Keratinocyte (primary cell): ENCODE measurements around the gene RFC5. TPM values are rescaled to one million over a fixed set of nuclear protein-coding genes. Genes with fewer than 3 reads are reported as not detected.

Experiments
- DNase-seq: peaks from one replicate; pipeline ENCODE4 v3.0.0-alpha.2; 2011; ENCODE audit warnings: low read depth, missing footprints, low spot score
- FAIRE-seq: peaks from 2 replicates; lab custom pipeline; 2011; peaks lifted over from hg19 to GRCh38; lab: Jason Lieb, UNC
- H2AFZ ChIP-seq: 2 replicates; pipeline ENCODE4 v1.6.0; 2012; ENCODE audit warnings: low read length, control low read depth, inconsistent platforms; ENCODE audit not compliant: control insufficient read depth
- H3K27ac ChIP-seq: 2 replicates; pipeline ENCODE4 v1.5.1; 2011; ENCODE audit warnings: low read length; ENCODE audit not compliant: control insufficient read depth, insufficient read depth
- H3K27me3 ChIP-seq: 3 replicates; pipeline ENCODE4 v1.6.0; 2011; ENCODE audit warnings: low read length; ENCODE audit not compliant: control insufficient read depth, insufficient read depth; ENCODE audit errors: extremely low read depth
- H3K36me3 ChIP-seq, 2 experiments: 2 replicates in 1 of 2; 3 replicates in 1 of 2; pipeline ENCODE4 v1.5.1; 2011; ENCODE audit warnings: low read length in 2 of 2, mild to moderate bottlenecking in 1 of 2; ENCODE audit not compliant: control insufficient read depth in 2 of 2, insufficient read depth in 2 of 2; ENCODE audit errors: extremely low read depth in 1 of 2
- H3K4me1 ChIP-seq: 3 replicates; pipeline ENCODE4 v1.5.1; 2011; ENCODE audit warnings: low read length; ENCODE audit not compliant: control insufficient read depth, insufficient read depth; ENCODE audit errors: extremely low read depth
- H3K4me2 ChIP-seq: 3 replicates; pipeline ENCODE4 v1.6.0; 2011; ENCODE audit warnings: low read depth, low read length; ENCODE audit not compliant: control insufficient read depth, insufficient read depth; ENCODE audit errors: extremely low read depth
- H3K4me3 ChIP-seq, 3 experiments: fragments of 200-600 bp in 1 of 3; sonication (generic) in 1 of 3; 2 replicates in 2 of 3; 3 replicates in 1 of 3; pipeline ENCODE4 v1.5.1; 2011 to 2016; ENCODE audit warnings: low read length in 3 of 3, mild to moderate bottlenecking in 3 of 3, control low read depth in 2 of 3, inconsistent platforms in 1 of 3, low read depth in 1 of 3, mixed read lengths in 1 of 3, mixed run types in 1 of 3, moderate library complexity in 1 of 3; ENCODE audit not compliant: control insufficient read depth in 2 of 3, insufficient read depth in 2 of 3; ENCODE audit errors: extremely low read depth in 1 of 3
- H3K79me2 ChIP-seq: 2 replicates; pipeline ENCODE4 v1.6.0; 2012; ENCODE audit warnings: low read length; ENCODE audit not compliant: control insufficient read depth, insufficient read depth
- H3K9ac ChIP-seq: 3 replicates; pipeline ENCODE4 v1.6.0; 2011; ENCODE audit warnings: low read length; ENCODE audit not compliant: control insufficient read depth, insufficient read depth; ENCODE audit errors: extremely low read depth
- H3K9me1 ChIP-seq: 3 replicates; pipeline ENCODE4 v1.6.0; 2011; ENCODE audit warnings: low read length; ENCODE audit not compliant: control insufficient read depth, insufficient read depth; ENCODE audit errors: extremely low read depth
- H3K9me3 ChIP-seq: 2 replicates; pipeline ENCODE4 v1.5.1; 2012; ENCODE audit warnings: low read depth, low read length; ENCODE audit not compliant: control insufficient read depth
- H4K20me1 ChIP-seq: 3 replicates; pipeline ENCODE4 v1.6.0; 2011; ENCODE audit warnings: low read length; ENCODE audit not compliant: control insufficient read depth, insufficient read depth; ENCODE audit errors: extremely low read depth
- EZH2 ChIP-seq: IDR thresholded peaks from one replicate; pipeline ENCODE4 v1.6.1; 2012; ENCODE audit warnings: inconsistent platforms, mild to moderate bottlenecking, low read length, moderate library complexity
- dilution Hi-C: fragments of 300-500 bp; cut with MboI; formaldehyde crosslinking; loops from one replicate; pipeline ENCODE4 v1.7.0; 2020; ENCODE audit warnings: low sequenced_read_pairs; ENCODE audit not compliant: extremely low pct_ligation_motif_present
- polyA plus RNA-seq, 5 experiments: library from polyadenylated mRNA; depleted of rRNA in 3 of 5; stranded (reverse) in 3 of 5; stranded (forward) in 1 of 5; unstranded in 1 of 5; fragments of >200 nt; gene quantifications; 1 replicate in 1 of 5; 2 replicates in 3 of 5; 3 replicates in 1 of 5; pipeline versions ENCODE4 v1.2.1 to v1.2.3, GENCODE V29; 2011 to 2012; ENCODE audit warnings: missing spikeins in 2 of 5, low read depth in 1 of 5, low replicate concordance in 1 of 5
- TF ChIP-seq, protein P1 (sequence below), 3 experiments: IDR thresholded peaks in 1 of 3; conservative IDR thresholded peaks in 1 of 3; optimal IDR thresholded peaks in 1 of 3; 2 replicates in 2 of 3; 3 replicates in 1 of 3; pipeline versions ENCODE3 to v1.5.1; 2011; ENCODE audit warnings: low read length in 3 of 3, mild to moderate bottlenecking in 3 of 3, moderate library complexity in 2 of 3, control low read depth in 1 of 3, inconsistent platforms in 1 of 3; ENCODE audit not compliant: insufficient read depth in 2 of 3; ENCODE audit errors: extremely low read depth in 1 of 3

The RFC5 gene
- polyA plus RNA-seq, 1 donor (not counting 4 experiments of a cell fraction or from before 2014, with no cell fraction given), result 24.0 TPM

DNA sequence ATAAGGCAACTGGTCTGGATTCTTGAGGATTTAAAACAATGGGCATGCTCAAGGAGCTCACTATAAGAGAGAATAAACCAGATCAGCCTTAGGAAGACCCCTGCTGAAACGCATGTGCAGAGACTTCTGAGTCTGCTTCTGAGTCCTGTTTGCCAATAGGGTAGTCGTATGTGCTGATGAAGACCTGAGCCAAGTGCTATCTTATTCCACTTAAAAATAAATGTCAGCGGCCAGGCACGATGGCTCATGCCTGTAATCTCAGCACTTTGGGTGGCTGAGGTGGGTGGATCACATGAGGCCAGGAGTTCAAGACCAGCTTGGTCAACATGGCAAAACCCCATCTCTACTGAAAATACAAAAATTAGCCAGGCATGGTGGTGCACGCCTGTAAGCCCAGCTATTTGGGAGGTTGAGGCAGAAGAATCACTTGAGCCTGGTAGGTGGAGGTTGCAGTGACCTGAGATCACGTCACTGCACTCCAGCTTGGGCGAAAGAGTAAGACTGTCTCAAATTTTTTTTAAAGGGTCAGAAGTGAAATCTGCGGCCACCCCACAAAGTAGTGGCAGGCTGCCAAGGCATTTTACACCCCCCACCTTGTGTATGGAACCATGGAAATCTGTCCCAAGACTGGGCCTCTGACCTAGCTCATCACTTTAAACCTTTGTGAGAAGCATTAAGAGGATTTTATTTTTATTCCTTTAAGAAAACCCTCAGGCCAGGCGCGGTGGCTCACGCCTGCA, 20.3 kb downstream of the RFC5 start:
- no peak overlapping the region for H3K9ac ChIP-seq
- no peak overlapping the region for H3K4me3 ChIP-seq
- no peak overlapping the region for H3K4me2 ChIP-seq
- FAIRE-seq, result no peak
- dilution Hi-C loops, result no loop called here
- no peaks in the 10 kb centered on the region for H3K9me1 ChIP-seq
- TF ChIP-seq, protein P1, sequence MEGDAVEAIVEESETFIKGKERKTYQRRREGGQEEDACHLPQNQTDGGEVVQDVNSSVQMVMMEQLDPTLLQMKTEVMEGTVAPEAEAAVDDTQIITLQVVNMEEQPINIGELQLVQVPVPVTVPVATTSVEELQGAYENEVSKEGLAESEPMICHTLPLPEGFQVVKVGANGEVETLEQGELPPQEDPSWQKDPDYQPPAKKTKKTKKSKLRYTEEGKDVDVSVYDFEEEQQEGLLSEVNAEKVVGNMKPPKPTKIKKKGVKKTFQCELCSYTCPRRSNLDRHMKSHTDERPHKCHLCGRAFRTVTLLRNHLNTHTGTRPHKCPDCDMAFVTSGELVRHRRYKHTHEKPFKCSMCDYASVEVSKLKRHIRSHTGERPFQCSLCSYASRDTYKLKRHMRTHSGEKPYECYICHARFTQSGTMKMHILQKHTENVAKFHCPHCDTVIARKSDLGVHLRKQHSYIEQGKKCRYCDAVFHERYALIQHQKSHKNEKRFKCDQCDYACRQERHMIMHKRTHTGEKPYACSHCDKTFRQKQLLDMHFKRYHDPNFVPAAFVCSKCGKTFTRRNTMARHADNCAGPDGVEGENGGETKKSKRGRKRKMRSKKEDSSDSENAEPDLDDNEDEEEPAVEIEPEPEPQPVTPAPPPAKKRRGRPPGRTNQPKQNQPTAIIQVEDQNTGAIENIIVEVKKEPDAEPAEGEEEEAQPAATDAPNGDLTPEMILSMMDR (optimal IDR thresholded peaks at IDR 0.05 in 1 of 3, IDR thresholded peaks at IDR 0.05 in 1 of 3, conservative IDR thresholded peaks at IDR 0.05 in 1 of 3; ENCODE audit: extremely low read depth in 1 of 3, insufficient read depth in 2 of 3, low read length in 3 of 3), result no peak
- TF ChIP-seq EZH2, result no peak
- no peaks in the 10 kb centered on the region for H4K20me1 ChIP-seq
- no peaks in the 10 kb centered on the region for H3K4me1 ChIP-seq
- peaks cover 37 to 51% of the 10 kb centered on the region in 2 experiments for H3K36me3 ChIP-seq
- DNase-seq, result no peak
- H3K79me2 ChIP-seq, result no peaks in the 10 kb centered on the region
- no peaks in the 10 kb centered on the region for H3K27me3 ChIP-seq
- H3K9me3 ChIP-seq, result no peaks in the 10 kb centered on the region
- H3K27ac ChIP-seq, result no peak overlapping the region
- no peak overlapping the region for H2AFZ ChIP-seq

DNA sequence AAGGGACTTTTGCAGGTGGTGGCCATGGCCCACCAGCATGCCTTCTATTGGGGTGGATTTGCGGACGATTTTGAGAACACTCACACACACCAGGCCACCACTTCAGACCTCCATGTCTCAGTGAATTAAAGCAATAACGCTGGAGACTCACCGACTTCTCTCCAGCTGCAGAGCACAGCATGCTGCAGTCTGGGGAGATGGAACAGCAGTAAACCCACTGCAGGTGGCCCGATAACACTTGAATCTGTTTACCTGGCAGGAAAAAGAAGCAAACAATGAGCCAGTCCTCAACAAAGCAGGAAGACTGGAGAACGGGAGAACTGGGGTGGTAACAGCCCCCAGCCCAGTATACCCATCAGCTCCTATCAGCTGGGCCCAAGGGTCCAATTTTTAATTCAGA, 21.6 kb downstream of the RFC5 start:
- Histone ChIP-seq H2AFZ (no peak overlapping the region), H3K4me1 (no peaks in the 10 kb centered on the region), H4K20me1 (no peaks in the 10 kb centered on the region), H3K9ac (no peak overlapping the region), H3K36me3 (peaks cover 41 to 56% of the 10 kb centered on the region in 2 experiments), H3K27me3 (no peaks in the 10 kb centered on the region), H3K79me2 (peaks cover 2% of the 10 kb centered on the region), H3K4me3 (no peak overlapping the region), H3K9me3 (no peaks in the 10 kb centered on the region), H3K4me2 (no peak overlapping the region), H3K27ac (no peak overlapping the region), H3K9me1 (no peaks in the 10 kb centered on the region)
- no peak for TF ChIP-seq EZH2
- TF ChIP-seq, protein P1 (optimal IDR thresholded peaks at IDR 0.05 in 1 of 3, IDR thresholded peaks at IDR 0.05 in 1 of 3, conservative IDR thresholded peaks at IDR 0.05 in 1 of 3; ENCODE audit: extremely low read depth in 1 of 3, insufficient read depth in 2 of 3, low read length in 3 of 3), result no peak
- FAIRE-seq, result no peak
- dilution Hi-C loops, result no loop called here
- DNase-seq, result no peak
